ENCODE data around the gene SYAP1. TPM values are rescaled to one million over a fixed set of nuclear protein-coding genes. Genes with fewer than 3 reads are reported as not detected.
A peak's percentile ranks its signal among the peaks of the same experiment; 100 is the strongest.

Gene SYAP1
- total RNA-seq, 1 experiment from 2014 or later, result 18.5 TPM

DNA sequence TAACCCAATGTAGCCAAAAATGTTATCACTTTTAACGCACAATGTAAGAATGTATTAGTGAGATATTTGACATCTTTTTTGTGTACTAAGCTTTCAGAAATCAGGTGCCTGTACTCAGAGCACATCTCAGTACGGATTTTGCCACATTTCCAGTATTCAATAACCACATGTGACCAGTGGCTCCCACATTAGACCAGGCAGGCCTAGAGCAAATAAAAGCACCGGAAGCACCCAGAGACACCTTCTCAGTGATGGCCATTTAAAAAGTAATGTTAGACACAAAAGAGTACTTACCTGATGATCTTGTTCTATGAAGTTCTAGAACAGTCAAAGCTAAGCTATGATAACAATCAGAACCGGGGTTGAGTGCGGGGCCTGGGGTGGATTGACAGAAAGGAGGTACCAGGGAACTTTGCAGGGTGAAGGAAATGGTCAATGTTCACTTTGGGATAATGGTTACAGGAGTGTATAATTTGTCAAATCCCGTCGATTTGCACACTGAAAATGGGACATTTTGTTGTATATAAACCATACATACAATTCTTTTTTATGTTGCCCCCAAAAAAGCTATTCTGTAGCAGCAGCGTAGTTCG lies 8.1 kb upstream of the SYAP1 start:
- POLR2A ChIA-PET, result interaction anchor here (1.2 kb wide), 1 partner anchor 8 kb away, joined by 4 read pairs; the partner anchor contains the start of gene SYAP1
- H3K27me3 Mint-ChIP-seq (ENCODE audit: low read depth), result no peaks in the 10 kb centered on the region; the same call in 1 of the 2 replicates
- H3K4me1 Mint-ChIP-seq, result peaks cover 12% of the 10 kb centered on the region
- peak overlapping the region; percentile 80 for H3K4me3 Mint-ChIP-seq
- TF ChIP-seq, protein P1, sequence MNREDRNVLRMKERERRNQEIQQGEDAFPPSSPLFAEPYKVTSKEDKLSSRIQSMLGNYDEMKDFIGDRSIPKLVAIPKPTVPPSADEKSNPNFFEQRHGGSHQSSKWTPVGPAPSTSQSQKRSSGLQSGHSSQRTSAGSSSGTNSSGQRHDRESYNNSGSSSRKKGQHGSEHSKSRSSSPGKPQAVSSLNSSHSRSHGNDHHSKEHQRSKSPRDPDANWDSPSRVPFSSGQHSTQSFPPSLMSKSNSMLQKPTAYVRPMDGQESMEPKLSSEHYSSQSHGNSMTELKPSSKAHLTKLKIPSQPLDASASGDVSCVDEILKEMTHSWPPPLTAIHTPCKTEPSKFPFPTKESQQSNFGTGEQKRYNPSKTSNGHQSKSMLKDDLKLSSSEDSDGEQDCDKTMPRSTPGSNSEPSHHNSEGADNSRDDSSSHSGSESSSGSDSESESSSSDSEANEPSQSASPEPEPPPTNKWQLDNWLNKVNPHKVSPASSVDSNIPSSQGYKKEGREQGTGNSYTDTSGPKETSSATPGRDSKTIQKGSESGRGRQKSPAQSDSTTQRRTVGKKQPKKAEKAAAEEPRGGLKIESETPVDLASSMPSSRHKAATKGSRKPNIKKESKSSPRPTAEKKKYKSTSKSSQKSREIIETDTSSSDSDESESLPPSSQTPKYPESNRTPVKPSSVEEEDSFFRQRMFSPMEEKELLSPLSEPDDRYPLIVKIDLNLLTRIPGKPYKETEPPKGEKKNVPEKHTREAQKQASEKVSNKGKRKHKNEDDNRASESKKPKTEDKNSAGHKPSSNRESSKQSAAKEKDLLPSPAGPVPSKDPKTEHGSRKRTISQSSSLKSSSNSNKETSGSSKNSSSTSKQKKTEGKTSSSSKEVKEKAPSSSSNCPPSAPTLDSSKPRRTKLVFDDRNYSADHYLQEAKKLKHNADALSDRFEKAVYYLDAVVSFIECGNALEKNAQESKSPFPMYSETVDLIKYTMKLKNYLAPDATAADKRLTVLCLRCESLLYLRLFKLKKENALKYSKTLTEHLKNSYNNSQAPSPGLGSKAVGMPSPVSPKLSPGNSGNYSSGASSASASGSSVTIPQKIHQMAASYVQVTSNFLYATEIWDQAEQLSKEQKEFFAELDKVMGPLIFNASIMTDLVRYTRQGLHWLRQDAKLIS (CRISPR knock-in tag; IDR thresholded peaks at IDR 0.05; ENCODE audit: borderline replicate concordance), result no peak
- TF ChIP-seq GABPB1 (CRISPR knock-in tag; IDR thresholded peaks at IDR 0.05), result no peak
- TF ChIP-seq, protein P2, sequence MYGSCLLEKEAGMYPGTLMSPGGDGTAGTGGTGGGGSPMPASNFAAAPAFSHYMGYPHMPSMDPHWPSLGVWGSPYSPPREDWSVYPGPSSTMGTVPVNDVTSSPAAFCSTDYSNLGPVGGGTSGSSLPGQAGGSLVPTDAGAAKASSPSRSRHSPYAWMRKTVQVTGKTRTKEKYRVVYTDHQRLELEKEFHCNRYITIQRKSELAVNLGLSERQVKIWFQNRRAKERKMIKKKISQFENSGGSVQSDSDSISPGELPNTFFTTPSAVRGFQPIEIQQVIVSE (CRISPR knock-in tag; IDR thresholded peaks at IDR 0.05; ENCODE audit: borderline replicate concordance), result no peak
- peak overlapping the region; percentile 89 for H3K27ac Mint-ChIP-seq
- CTCF ChIA-PET, result no interaction called here
- no peak for ATAC-seq
- no peak for DNase-seq (ENCODE audit: low spot score)
- no peaks in the 10 kb centered on the region for H3K9me3 Mint-ChIP-seq
- H3K36me3 Mint-ChIP-seq, result peaks cover 13% of the 10 kb centered on the region

DNA sequence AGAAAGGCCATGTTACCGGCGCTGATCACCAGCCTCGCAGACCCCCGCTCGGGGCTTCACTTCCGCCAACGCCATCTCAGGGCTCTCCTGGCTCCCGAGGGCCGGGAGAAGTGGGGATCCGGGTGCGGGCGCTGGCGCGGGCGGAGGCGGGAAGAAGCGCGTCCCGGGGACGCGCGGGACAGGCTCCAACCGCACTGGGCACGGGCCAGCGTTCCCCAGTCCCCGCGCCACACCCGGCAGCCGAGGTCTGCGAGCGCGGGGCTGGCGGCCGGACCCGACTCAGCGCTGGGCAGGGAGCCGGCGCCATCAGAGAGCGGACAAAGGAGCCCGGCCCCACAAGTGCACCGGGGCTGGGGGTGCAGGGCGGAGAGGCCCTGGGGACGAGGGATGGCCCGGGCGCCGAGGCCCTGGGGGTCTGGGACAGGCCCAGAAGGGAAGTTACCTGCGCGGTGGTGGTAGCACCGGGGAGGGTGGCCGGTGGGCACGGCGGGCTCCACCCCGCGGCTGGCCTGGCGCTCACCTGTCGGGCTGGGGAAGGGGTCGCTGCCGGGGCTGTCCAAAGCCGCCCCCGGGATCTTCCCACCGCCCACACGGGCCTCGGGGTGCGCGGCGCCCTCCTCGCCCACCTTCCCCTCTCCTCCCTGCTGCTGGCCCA lies 7.4 kb upstream of the SYAP1 start:
- POLR2A ChIA-PET, result interaction anchor here (0.7 kb wide), 1 partner anchor 779 kb away, joined by 6 read pairs; no protein-coding TSS in a partner anchor
- no peaks in the 10 kb centered on the region; the same call in 1 of the 2 replicates for H3K27me3 Mint-ChIP-seq (ENCODE audit: low read depth)
- peak; percentile 59 for ATAC-seq
- CTCF ChIA-PET, result interaction anchor here (0.7 kb wide), 1 partner anchor 547 kb away, joined by 3 read pairs; no protein-coding TSS in a partner anchor
- peak overlapping the region; percentile 82 for H3K4me3 Mint-ChIP-seq
- H3K27ac Mint-ChIP-seq, result no peak overlapping the region
- peak; percentile 20 for DNase-seq (ENCODE audit: low spot score)
- no peaks in the 10 kb centered on the region for H3K9me3 Mint-ChIP-seq
- H3K4me1 Mint-ChIP-seq, result peaks cover 12% of the 10 kb centered on the region
- H3K36me3 Mint-ChIP-seq, result peaks cover 12% of the 10 kb centered on the region
- TF ChIP-seq ZNF671 (CRISPR knock-in tag; IDR thresholded peaks at IDR 0.05) (no peak), ESRRA (CRISPR knock-in tag; IDR thresholded peaks at IDR 0.05; ENCODE audit: borderline replicate concordance) (no peak), GTF2I (CRISPR knock-in tag; conservative IDR thresholded peaks at IDR 0.05) (no peak), GABPB1 (CRISPR knock-in tag; IDR thresholded peaks at IDR 0.05) (no peak)
- TF ChIP-seq, protein P1 (CRISPR knock-in tag; IDR thresholded peaks at IDR 0.05; ENCODE audit: borderline replicate concordance), result 0 out of 2 replicates have a peak, but pooled peaks have one; percentile 10

DNA sequence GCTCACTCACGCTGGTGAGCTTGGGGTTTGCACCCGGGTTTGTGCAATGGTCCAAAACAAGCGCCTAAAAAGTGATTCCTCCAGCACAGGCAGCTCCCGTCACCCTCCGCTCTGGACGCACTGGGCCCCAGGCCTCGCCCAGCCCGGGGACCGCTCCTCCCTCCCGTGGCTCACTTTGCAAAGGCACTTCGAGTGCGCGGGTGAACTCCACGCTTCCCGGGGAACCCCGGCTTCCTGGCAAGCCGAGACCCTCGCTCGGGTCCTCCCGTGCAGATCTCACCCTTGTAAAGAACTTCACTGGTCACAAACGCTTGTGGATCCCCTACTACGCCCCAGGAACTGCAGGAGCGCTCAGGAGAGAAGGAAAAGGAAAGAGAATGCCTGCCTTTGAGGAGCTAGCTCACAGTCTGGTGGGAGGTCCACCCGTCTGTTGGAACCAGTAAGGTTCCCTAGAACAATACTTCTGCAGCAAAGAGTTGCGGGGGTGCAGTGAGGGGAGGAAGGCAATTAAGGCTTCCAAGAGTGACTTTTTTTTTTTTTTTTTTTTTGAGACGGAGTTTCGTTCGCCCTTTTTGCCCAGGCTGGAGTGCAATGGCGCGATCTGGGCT lies 6.8 kb upstream of the SYAP1 start, which contains the start of gene CTPS2:
CTPS2 (minus strand) TSS at position 122 of the 608 bp plus-strand sequence. CDS start 9,767 bp downstream, outside the sequence.
- no peaks in the 10 kb centered on the region; the same call in 1 of the 2 replicates for H3K27me3 Mint-ChIP-seq (ENCODE audit: low read depth)
- H3K36me3 Mint-ChIP-seq, result peaks cover 7% of the 10 kb centered on the region
- H3K27ac Mint-ChIP-seq, result peak within 1 kb of the TSS; percentile 89
- POLR2A ChIA-PET, result interaction anchor here (0.7 to 1.0 kb wide), 3 partner anchors 589 to 896 kb away, joined by 3 to 6 read pairs (median 4); partner anchors contain the start of gene GRPR
- peaks cover 12% of the 10 kb centered on the region for H3K4me1 Mint-ChIP-seq
- DNase-seq (ENCODE audit: low spot score) (peak; percentile 46), ATAC-seq (peak; percentile 82)
- no peak for TF ChIP-seq NR2C2 (CRISPR knock-in tag; IDR thresholded peaks at IDR 0.05)
- 0 out of 2 replicates have a peak, but pooled peaks have one; percentile 3 for TF ChIP-seq ETV6 (CRISPR knock-in tag; IDR thresholded peaks at IDR 0.05)
- peak; percentile 23; the same call in 1 of the 2 replicates for TF ChIP-seq SP1 (CRISPR knock-in tag; conservative IDR thresholded peaks at IDR 0.05)
- CTCF ChIA-PET, result interaction anchor here (0.7 kb wide), 1 partner anchor 547 kb away, joined by 3 read pairs; no protein-coding TSS in a partner anchor
- H3K9me3 Mint-ChIP-seq, result no peaks in the 10 kb centered on the region
- peak within 1 kb of the TSS; percentile 82 for H3K4me3 Mint-ChIP-seq
